Type B pancreatic cell (in vitro differentiated cells): Measurements from ENCODE around the gene YEATS2. TPM values are rescaled to one million over a fixed set of nuclear protein-coding genes. Genes with fewer than 3 reads are reported as not detected.
A peak's percentile ranks its signal among the peaks of the same experiment; 100 is the strongest.

Experiments
- DNase-seq: peaks from one replicate; pipeline ENCODE4 v3.0.0; 2021; ENCODE audit warnings: mixed read lengths; ENCODE audit not compliant: unreplicated experiment; ENCODE audit errors: extremely low spot score
- H3K27ac Mint-ChIP-seq: 2 replicates; pipeline ENCODE4 v1.8.0; 2021; ENCODE audit warnings: mild to moderate bottlenecking, mixed read lengths
- H3K27me3 Mint-ChIP-seq: 2 replicates; pipeline ENCODE4 v1.8.0; 2021; ENCODE audit warnings: mixed read lengths
- H3K36me3 Mint-ChIP-seq: 2 replicates; pipeline ENCODE4 v1.8.0; 2021; ENCODE audit warnings: mixed read lengths
- H3K4me1 Mint-ChIP-seq: one replicate; pipeline ENCODE4 v1.8.0; 2021; ENCODE audit warnings: mixed read lengths; ENCODE audit not compliant: unreplicated experiment
- H3K4me3 Mint-ChIP-seq: 2 replicates; pipeline ENCODE4 v1.8.0; 2021; ENCODE audit warnings: mild to moderate bottlenecking, mixed read lengths
- H3K9me3 Mint-ChIP-seq: 2 replicates; pipeline ENCODE4 v1.8.0; 2021; ENCODE audit warnings: mixed read lengths
- total RNA-seq: library from RNA; stranded (reverse); gene quantifications from 2 replicates; pipeline ENCODE4 v1.2.1, GENCODE V29; 2021; ENCODE audit warnings: low replicate concordance
- TF ChIP-seq, protein P1 (sequence below): fragments of 200-600 bp; sonication (generic); conservative IDR thresholded peaks from 2 replicates; pipeline ENCODE4 v1.5.0; 2021; ENCODE audit warnings: antibody characterized with exemption, mild to moderate bottlenecking

YEATS2 gene
- total RNA-seq, 1 donor from 2014 or later = 52.5 TPM

- Mint-ChIP-seq H3K9me3 (no peaks in the 10 kb centered on the region), H3K4me1 (peaks cover 5% of the 10 kb centered on the region), H3K27me3 (no peaks in the 10 kb centered on the region), H3K27ac (peak overlapping the region; percentile 47), H3K4me3 (peak overlapping the region; percentile 24), H3K36me3 (peaks cover 40% of the 10 kb centered on the region)
- no peak for DNase-seq
- TF ChIP-seq, protein P1, sequence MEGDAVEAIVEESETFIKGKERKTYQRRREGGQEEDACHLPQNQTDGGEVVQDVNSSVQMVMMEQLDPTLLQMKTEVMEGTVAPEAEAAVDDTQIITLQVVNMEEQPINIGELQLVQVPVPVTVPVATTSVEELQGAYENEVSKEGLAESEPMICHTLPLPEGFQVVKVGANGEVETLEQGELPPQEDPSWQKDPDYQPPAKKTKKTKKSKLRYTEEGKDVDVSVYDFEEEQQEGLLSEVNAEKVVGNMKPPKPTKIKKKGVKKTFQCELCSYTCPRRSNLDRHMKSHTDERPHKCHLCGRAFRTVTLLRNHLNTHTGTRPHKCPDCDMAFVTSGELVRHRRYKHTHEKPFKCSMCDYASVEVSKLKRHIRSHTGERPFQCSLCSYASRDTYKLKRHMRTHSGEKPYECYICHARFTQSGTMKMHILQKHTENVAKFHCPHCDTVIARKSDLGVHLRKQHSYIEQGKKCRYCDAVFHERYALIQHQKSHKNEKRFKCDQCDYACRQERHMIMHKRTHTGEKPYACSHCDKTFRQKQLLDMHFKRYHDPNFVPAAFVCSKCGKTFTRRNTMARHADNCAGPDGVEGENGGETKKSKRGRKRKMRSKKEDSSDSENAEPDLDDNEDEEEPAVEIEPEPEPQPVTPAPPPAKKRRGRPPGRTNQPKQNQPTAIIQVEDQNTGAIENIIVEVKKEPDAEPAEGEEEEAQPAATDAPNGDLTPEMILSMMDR = no peak
Observed at GRCh38 chr3:183844606-183845005, 147.0 kb downstream of the YEATS2 start.

DNA sequence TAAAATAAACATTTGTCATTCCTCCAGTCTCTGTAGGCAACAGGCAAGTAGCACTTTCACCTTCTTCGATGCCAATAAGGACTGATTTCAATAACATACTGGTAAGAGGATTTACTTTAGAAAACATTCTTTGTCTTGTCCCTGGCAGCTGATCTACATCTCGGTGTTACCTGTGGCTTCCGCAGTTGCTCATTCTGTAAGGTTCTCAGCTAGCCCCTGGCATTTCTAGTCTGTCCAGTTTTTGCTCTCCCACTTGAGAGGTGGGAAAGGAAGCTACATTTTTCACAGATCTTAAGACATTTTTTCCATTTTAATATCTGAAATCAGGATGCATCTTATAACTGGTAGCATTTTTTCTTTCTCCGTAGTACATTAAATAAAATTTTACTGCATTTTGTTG lies 147.5 kb downstream of the YEATS2 start:
- Mint-ChIP-seq H3K9me3 (no peaks in the 10 kb centered on the region), H3K4me1 (peaks cover 5% of the 10 kb centered on the region), H3K4me3 (peak overlapping the region; percentile 62), H3K27me3 (no peaks in the 10 kb centered on the region), H3K36me3 (peaks cover 37% of the 10 kb centered on the region), H3K27ac (peak overlapping the region; percentile 87)
- no peak for DNase-seq
- TF ChIP-seq, protein P1 = no peak

GRCh38 chr3:183845608-183846288 lies 148.2 kb downstream of the YEATS2 start:
- peaks cover 5% of the 10 kb centered on the region for H3K4me1 Mint-ChIP-seq
- TF ChIP-seq, protein P1 = no peak
- DNase-seq = no peak
- H3K27ac Mint-ChIP-seq = peak overlapping the region; percentile 87
- H3K4me3 Mint-ChIP-seq = peak overlapping the region; percentile 62
- H3K9me3 Mint-ChIP-seq = no peaks in the 10 kb centered on the region
- H3K36me3 Mint-ChIP-seq = peaks cover 42% of the 10 kb centered on the region
- no peaks in the 10 kb centered on the region for H3K27me3 Mint-ChIP-seq

DNA sequence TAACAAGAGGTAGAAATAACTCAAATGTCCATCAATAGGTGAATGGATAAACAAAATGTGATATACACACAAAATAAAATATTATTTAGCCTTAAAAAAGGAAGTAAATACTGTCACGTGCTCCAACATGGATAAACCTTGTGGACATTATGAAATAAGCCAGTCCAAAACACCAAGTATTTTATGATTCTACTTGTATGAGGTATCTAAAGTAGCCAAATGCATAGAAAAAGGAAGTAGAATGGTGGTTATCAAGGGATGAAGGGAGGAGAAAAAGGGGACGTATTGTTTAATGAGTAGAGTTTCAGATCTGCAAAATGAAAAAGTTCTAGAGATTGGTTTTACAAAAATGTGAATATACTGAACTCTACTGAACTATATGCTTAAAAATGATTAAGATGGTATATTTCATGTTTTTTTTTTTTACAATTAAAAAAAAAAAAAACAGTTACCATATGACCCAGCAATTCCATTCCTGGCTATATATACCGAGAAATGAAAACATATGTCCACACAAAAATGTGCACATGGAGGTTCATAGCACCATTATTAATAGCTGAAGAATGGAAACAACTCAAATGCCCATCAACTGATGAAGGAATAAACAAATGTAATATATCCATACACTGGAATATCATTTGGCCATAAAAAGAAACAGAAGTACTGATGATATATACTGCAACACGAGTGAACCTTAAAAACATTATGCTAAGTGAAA lies 156.9 kb downstream of the YEATS2 start:
- Mint-ChIP-seq H3K4me3 (no peak overlapping the region), H3K27ac (no peak overlapping the region), H3K36me3 (peaks cover 32% of the 10 kb centered on the region), H3K9me3 (no peaks in the 10 kb centered on the region), H3K4me1 (no peaks in the 10 kb centered on the region), H3K27me3 (no peaks in the 10 kb centered on the region)
- no peak for DNase-seq
- TF ChIP-seq, protein P1 = no peak

DNA sequence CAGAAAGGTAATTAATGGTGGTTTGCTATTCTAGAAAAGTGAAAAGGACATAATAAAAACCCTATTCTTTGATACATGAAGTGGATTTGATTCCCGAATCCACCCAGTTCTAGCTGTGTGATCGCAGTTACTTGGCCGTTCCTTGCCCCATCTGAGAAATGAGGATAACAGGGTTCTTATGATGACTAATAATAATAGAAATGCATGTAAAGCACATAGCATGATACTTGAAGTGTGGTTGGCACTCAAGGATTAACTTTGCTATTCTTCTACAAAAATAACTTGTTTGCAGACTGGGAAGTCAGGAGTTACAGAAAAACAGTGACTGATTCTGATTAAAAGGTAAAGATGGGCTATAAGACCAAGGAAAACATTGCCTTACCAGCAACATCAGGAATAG lies 160.3 kb downstream of the YEATS2 start:
- no peaks in the 10 kb centered on the region for H3K4me1 Mint-ChIP-seq
- H3K4me3 Mint-ChIP-seq = no peak overlapping the region
- H3K27ac Mint-ChIP-seq = no peak overlapping the region
- DNase-seq = no peak
- H3K27me3 Mint-ChIP-seq = no peaks in the 10 kb centered on the region
- no peaks in the 10 kb centered on the region for H3K9me3 Mint-ChIP-seq
- peaks cover 36% of the 10 kb centered on the region for H3K36me3 Mint-ChIP-seq
- TF ChIP-seq, protein P1 = no peak

Other genes with a start within 250 kb of the YEATS2 start
- gene KLHL6, start 142.1 kb upstream of the YEATS2 start, total RNA-seq = not detected in 2 replicates
- gene KLHL24, start 62.2 kb upstream of the YEATS2 start, total RNA-seq = 77.3 and 86.4 TPM in 2 replicates
- 3.2 and 3.3 TPM in 2 replicates for gene MAP6D1, start 127.8 kb downstream of the YEATS2 start, total RNA-seq
- gene PARL, start 187.1 kb downstream of the YEATS2 start, total RNA-seq = 53.1 and 63.0 TPM in 2 replicates